Progenitor cell of endocrine pancreas (in vitro differentiated cells): ENCODE data around the gene TAS2R13. TPM values are rescaled to one million over a fixed set of nuclear protein-coding genes. Genes with fewer than 3 reads are reported as not detected.

Experiments
- DNase-seq: peaks from one replicate; pipeline ENCODE4 v3.0.0; 2021; ENCODE audit warnings: low spot score; ENCODE audit not compliant: unreplicated experiment
- H3K27ac Mint-ChIP-seq: 2 replicates; pipeline ENCODE4 v1.8.0; 2021; ENCODE audit warnings: mild to moderate bottlenecking, moderate library complexity, mixed read lengths
- H3K27me3 Mint-ChIP-seq: 2 replicates; pipeline ENCODE4 v1.8.0; 2021; ENCODE audit warnings: mixed read lengths
- H3K36me3 Mint-ChIP-seq: 2 replicates; pipeline ENCODE4 v1.8.0; 2022; ENCODE audit warnings: mixed read lengths; ENCODE audit not compliant: insufficient read depth
- H3K4me1 Mint-ChIP-seq: 2 replicates; pipeline ENCODE4 v1.8.0; 2021; ENCODE audit warnings: low read depth, mixed read lengths
- H3K4me3 Mint-ChIP-seq: 2 replicates; pipeline ENCODE4 v1.8.0; 2021; ENCODE audit warnings: low read depth, mild to moderate bottlenecking, moderate library complexity, mixed read lengths
- H3K9me3 Mint-ChIP-seq: 2 replicates; pipeline ENCODE4 v1.8.0; 2021; ENCODE audit warnings: low read depth, mixed read lengths
- total RNA-seq: library from RNA; stranded (reverse); gene quantifications from 2 replicates; pipeline ENCODE4 v1.2.1, GENCODE V29; 2021
- TF ChIP-seq, protein P1 (sequence below): fragments of 200-600 bp; sonication (generic); IDR thresholded peaks from one replicate; pipeline ENCODE4 v1.5.0; 2021; ENCODE audit warnings: antibody characterized with exemption, mild to moderate bottlenecking; ENCODE audit not compliant: unreplicated experiment

TAS2R13 gene
- total RNA-seq, 1 donor from 2014 or later, result 3.0 TPM

DNA sequence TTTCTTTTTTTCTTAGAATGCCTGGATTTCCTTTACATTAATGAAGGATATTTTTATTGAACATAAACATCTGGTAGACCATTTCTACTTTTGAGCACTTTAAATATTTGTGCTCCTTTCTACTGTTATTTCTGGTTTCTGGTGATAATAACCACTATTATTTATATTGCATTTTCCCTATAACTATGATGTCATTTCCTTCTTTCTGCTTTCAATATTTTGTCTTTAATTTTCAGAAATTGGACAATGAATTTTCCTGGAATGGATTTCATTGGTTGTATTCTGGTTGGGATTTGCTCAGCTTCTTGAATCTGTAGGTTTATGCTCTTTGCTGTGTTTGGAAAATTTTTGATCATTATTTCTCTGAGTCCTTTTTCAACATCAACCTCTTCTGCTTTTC, 20.1 kb downstream of the TAS2R13 start:
- no peak overlapping the region for H3K27ac Mint-ChIP-seq
- TF ChIP-seq, protein P1, sequence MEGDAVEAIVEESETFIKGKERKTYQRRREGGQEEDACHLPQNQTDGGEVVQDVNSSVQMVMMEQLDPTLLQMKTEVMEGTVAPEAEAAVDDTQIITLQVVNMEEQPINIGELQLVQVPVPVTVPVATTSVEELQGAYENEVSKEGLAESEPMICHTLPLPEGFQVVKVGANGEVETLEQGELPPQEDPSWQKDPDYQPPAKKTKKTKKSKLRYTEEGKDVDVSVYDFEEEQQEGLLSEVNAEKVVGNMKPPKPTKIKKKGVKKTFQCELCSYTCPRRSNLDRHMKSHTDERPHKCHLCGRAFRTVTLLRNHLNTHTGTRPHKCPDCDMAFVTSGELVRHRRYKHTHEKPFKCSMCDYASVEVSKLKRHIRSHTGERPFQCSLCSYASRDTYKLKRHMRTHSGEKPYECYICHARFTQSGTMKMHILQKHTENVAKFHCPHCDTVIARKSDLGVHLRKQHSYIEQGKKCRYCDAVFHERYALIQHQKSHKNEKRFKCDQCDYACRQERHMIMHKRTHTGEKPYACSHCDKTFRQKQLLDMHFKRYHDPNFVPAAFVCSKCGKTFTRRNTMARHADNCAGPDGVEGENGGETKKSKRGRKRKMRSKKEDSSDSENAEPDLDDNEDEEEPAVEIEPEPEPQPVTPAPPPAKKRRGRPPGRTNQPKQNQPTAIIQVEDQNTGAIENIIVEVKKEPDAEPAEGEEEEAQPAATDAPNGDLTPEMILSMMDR, result no peak
- no peak for DNase-seq
- H3K4me1 Mint-ChIP-seq, result peaks cover 33% of the 10 kb centered on the region
- no peak overlapping the region for H3K4me3 Mint-ChIP-seq
- H3K9me3 Mint-ChIP-seq, result no peaks in the 10 kb centered on the region
- peaks cover 5% of the 10 kb centered on the region for H3K36me3 Mint-ChIP-seq
- H3K27me3 Mint-ChIP-seq, result no peaks in the 10 kb centered on the region

DNA sequence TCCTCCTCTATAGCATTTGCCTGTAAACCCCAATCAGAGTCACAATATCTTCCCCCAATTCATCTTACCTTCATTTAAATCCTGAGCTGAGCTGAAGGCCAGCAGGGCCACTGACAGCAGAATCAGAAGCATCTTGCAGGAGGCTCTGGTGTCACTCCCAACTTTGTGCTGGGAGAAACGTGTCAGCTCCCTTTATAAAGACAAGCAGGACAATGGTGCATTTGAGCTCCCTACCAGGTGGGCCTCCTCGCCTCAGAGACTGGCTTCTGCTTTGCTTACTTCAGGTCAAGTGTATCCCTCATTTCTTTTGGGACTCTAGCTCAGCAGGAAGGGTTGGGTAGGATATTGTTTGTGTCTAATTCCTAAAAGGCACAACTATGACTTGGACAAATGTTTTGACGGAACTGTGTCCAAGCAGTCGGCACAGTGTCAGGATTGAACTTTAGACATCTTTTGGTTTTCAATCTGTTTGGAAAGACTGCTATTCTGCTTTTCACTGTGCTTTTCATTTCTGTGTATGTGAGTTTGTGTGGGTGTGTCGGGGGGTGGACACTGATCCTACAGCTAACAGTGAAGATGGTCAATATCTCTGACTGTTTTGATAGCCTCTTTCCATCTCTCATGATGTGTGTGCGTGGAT, 25.2 kb downstream of the TAS2R13 start, which contains the start of gene PRH1:
PRH1 (minus strand) TSS at position 170 of the 640 bp plus-strand sequence; CDS start at position 132, 38 bp downstream.
- H3K27me3 Mint-ChIP-seq, result no peaks in the 10 kb centered on the region
- H3K4me1 Mint-ChIP-seq, result peaks cover 3% of the 10 kb centered on the region
- no peak for DNase-seq
- TF ChIP-seq, protein P1, result no peak
- peaks cover 12% of the 10 kb centered on the region for H3K36me3 Mint-ChIP-seq
- H3K27ac Mint-ChIP-seq, result no peak within 1 kb of the TSS
- H3K9me3 Mint-ChIP-seq, result no peaks in the 10 kb centered on the region
- H3K4me3 Mint-ChIP-seq, result no peak within 1 kb of the TSS

DNA sequence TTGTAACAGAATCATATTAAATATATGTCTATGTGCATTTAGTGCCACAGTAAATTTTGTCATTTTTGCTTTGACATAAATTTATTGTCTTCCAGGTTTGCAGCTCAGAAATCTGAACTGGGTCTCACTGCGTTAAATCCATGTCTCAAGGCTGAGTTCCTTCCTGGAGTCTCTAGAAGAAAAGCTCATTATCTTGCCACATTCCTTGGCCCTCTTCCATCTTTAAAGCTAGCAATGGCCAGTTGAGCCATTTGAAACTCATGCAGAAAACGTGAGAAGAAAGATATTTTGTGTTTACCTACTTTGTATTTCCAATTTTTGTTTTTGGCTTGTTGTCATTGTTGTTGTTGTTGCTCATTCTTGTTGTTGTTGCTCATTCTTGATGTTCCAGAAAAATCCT, 36.0 kb downstream of the TAS2R13 start:
- H3K27ac Mint-ChIP-seq, result no peak overlapping the region
- peaks cover 21% of the 10 kb centered on the region for H3K36me3 Mint-ChIP-seq
- no peak for DNase-seq
- H3K4me1 Mint-ChIP-seq, result no peaks in the 10 kb centered on the region
- TF ChIP-seq, protein P1, result no peak
- no peaks in the 10 kb centered on the region for H3K9me3 Mint-ChIP-seq
- no peak overlapping the region for H3K4me3 Mint-ChIP-seq
- H3K27me3 Mint-ChIP-seq, result no peaks in the 10 kb centered on the region

DNA sequence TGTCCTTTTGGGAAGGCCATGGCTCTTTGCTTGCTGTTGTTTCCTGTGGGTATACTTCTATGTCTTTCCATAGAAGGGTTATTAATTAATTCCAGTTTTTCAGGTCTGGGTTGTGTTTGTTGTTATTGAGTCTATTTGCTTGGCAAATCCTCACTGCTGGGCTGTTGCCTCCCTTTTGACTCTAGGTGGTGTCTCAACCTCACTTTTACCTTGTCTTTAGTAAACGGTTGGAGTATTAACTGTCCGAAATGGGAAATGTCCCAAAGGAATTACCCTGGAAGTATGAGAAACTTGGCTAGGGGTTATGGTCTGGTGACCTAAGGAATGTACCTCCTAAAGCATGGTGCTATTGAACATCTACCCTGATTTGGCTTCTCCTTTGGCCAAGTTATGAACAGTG, 42.0 kb downstream of the TAS2R13 start:
- H3K9me3 Mint-ChIP-seq, result peaks cover 15% of the 10 kb centered on the region
- H3K27me3 Mint-ChIP-seq, result no peaks in the 10 kb centered on the region
- no peak overlapping the region for H3K4me3 Mint-ChIP-seq
- H3K36me3 Mint-ChIP-seq, result peaks cover 16% of the 10 kb centered on the region
- no peak for DNase-seq
- no peak overlapping the region for H3K27ac Mint-ChIP-seq
- TF ChIP-seq, protein P1, result peak; percentile 23
- peaks cover 2% of the 10 kb centered on the region for H3K4me1 Mint-ChIP-seq

DNA sequence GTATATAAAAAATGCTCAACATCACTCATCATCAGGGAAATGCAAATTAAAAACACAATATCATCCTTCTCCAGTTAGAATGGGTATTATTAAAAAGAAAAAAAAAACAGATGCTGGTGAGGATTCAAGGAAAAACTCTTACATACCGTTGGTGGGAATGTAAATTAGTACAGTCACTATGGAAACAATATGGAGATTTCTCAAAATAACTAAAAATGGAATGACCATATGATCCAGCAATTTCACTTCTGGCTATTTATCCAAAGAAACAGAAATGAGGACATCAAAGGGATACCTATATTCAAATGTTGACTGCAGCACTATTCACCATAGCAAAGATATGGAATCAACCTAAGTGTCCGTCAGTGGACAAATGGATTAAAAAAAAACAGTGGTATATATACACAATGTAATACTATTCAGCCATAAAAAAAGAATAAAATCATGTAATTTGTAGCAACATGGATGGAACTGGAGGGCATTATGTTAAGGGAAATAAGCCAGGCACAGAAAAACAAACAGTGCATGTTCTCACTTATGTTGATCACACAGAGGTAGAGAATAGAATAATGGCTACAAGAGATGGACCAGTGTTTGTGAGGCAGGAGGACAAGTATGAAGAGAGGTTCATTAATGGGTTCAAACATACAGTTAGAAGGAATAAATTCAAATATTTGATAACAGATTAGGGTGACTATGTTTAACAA, 45.7 kb downstream of the TAS2R13 start:
- Mint-ChIP-seq H3K4me3 (no peak overlapping the region), H3K9me3 (peaks cover 34% of the 10 kb centered on the region), H3K27me3 (no peaks in the 10 kb centered on the region), H3K27ac (no peak overlapping the region), H3K36me3 (peaks cover 34% of the 10 kb centered on the region), H3K4me1 (peaks cover 2% of the 10 kb centered on the region)
- TF ChIP-seq, protein P1, result no peak
- DNase-seq, result no peak
